HG03025 (cell line): ENCODE results near the gene NKIRAS2.

Experiments used
- ATAC-seq: cut with Tn5 transposase; IDR thresholded peaks from one replicate; pipeline ENCODE4 v1.9.1; 2021; ENCODE audit warnings: mild to moderate bottlenecking, moderate library complexity; ENCODE audit not compliant: unreplicated experiment, low FRiP score

Gene NKIRAS2

DNA sequence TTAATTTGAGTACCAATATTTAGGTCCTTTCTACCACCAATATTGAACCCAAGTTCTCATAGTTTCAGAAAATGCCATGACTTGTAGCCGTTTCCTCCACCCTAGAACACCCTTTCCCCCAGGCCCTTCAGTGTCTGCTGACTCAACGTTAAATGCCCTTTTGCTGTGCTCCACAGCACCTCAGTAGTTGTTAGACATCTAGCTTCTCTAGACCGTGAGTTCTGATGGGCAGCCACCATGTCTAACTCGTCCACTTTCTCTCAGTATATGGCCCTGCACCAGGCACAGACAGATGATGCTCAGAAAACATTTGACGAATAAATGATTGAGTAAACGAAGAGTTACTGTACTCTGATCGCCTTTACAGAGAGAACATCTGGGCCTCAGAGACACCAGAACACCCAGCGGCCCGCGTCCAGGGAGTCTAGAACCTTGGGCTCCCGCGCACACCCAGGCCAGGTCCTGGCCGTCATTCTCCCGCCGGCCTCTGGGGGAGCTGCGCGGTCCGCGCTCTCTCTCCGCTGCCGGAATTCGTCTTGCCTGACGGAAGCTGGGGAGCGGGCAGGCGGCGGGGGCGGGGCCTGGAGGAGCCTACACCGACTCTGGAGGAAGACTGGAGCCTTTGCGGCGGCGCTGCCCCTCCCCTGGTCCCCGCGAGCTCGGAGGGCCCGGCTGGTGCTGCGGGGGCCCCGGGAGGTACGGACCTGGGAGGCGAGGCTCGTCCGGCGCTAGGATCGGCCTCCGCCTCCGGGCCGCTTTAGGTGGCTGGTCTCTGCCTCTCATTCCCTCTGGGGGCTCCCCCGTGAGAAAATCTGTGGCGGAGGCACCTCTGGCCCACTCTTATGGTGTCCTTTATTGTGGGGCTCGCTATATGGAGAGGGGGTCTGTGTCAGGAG is at the start of gene NKIRAS2:
Gene NKIRAS2 (plus strand): TSS at position 582 of the 896 bp plus-strand sequence. CDS start 1,488 bp downstream, outside the sequence.
- peak; percentile 50 for ATAC-seq

DNA sequence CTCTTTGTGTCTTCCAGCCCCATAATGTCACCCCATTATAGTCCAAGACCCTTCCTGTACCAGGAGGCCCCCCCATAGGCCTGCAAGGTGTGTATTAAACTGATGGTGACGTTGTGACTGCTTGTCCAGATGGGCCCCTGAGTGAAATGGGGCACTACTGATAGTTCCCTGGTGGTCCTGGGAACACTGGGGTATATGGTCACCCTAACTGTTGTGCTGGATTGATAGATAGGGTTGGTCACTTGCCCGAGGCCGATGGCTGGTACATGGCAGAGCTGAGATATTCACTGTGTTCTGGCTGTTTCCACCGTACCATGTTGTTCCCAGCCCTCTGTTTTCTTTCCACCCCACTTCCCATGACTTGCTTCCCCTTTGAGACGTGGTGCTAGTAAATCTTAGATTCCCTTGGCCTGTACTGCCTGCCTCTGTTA is 49.0 kb upstream of the NKIRAS2 start:
- ATAC-seq = no peak

DNA sequence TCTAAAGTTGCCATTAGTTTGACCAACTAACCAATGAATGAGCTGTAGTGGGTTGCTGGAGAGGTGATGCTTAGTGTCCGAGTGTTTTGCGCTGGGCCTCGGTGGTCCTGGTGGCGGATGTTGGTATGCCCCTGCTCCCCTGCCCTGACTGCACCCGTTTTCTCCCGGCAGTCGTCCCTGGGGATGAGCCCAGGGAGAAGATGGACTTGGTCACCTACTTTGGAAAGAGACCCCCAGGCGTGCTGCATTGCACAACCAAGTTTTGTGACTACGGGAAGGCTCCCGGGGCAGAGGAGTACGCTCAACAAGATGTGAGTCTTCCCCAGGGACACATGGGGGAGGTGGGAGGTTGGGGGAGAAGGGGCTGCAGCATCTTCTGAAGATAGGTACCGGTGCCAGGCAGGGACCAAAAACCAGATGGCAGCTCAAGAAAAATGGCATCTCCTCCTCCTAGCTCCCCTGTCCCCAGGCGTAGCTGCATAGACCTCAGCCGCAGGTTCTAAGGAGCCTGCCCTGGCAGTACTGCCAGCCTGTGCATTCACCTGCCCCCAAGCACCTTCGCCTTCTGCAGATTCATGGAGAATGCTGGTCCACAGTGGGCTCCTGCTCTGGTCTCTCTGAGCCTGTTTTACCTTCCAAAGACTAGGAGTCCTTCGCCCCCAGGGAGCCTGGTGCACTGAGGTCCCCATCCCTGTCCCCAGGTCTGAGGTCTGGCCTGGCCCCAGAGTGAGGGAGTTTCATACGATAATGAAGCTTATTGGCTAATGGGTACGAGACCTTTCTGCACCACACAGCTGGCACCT is 48.0 kb upstream of the NKIRAS2 start:
- ATAC-seq = no peak

DNA sequence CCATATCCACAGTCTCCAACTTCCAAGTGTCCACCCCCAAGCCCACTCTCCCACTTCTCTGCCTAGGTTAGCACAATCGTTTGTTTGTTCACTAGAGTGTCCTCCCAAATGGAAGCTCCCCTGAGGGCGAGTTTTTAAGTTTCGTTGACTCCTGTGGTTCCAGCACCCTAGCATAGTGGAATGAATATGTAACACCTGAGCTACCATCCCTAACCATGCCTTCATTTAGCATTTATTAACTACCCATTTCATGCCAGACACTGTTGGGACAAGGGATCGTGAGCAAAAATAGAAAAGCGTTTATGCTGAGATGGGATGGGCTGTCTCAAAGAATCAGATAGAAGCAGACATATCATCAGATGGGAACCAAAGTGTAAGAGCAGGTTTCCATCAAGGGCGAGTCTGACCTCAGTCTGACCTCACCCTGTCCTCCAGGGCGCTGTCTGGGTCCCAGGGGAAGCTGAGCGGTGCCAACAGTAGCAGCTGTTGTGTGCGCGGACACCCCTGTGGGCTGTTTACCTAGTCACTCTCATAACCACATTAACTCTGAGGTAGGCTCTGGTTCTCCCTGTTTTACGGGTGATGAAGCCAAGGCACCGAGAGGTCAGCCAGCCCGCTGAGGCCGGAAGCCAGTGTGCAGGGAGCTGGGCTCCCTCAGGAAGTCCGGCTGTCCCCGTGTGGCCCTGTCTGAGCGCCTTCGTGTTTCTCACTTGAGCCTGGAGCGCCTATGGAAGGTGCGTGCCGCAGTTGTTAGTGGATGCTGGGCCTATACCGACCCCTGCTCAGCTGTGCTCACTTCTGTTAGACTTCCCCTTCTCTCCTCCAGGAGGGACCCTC is 47.1 kb upstream of the NKIRAS2 start:
- no peak for ATAC-seq

DNA sequence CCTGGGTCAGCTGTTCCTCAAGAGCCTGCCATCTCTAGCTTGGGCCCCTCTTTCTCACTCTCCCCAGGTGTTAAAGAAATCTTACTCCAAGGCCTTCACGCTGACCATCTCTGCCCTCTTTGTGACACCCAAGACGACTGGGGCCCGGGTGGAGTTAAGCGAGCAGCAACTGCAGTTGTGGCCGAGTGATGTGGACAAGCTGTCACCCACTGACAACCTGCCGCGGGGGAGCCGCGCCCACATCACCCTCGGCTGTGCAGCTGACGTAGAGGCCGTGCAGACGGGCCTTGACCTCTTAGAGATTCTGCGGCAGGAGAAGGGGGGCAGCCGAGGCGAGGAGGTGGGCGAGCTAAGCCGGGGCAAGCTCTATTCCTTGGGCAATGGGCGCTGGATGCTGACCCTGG is 46.5 kb upstream of the NKIRAS2 start:
- no peak for ATAC-seq

DNA sequence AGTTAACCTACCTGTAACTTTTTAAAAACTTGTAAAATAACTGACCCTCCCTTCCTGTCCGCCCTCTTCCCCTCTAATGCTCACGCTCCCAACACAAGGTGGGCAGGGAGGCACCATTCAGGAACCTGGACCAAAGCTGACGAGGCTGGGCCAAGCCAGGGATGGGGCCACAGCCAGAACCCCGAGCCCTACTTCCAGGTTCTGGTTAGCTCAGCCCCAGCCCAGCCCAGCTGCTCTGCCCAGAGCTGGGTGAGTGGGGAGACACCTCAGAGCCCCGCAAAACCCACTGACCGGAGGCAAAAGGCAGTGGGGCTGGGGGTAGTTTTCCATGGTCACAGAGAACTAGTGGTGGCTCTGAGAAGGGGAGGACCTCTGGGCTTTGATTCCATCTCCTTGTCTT is 45.9 kb upstream of the NKIRAS2 start:
- ATAC-seq = no peak

DNA sequence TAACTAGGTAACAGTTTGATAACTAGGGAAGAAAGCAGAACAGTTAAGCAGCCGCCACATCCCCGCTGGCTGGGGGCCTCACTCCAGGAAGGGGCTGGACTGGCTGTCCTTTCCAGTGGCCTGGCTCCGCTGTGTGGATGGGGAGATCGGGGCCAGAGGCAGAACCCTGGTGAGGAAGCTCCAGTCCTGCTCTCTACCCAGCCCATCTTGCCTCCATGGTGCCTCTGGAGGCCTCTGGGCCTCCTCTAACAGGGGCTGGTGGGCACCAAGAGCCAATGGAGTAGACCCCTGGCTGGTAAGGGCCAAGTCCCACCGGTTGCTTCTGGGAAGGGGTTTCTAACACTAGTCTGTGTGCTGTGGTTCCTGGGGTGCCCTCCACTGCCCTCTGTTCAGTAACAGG is 45.2 kb upstream of the NKIRAS2 start:
- no peak for ATAC-seq

DNA sequence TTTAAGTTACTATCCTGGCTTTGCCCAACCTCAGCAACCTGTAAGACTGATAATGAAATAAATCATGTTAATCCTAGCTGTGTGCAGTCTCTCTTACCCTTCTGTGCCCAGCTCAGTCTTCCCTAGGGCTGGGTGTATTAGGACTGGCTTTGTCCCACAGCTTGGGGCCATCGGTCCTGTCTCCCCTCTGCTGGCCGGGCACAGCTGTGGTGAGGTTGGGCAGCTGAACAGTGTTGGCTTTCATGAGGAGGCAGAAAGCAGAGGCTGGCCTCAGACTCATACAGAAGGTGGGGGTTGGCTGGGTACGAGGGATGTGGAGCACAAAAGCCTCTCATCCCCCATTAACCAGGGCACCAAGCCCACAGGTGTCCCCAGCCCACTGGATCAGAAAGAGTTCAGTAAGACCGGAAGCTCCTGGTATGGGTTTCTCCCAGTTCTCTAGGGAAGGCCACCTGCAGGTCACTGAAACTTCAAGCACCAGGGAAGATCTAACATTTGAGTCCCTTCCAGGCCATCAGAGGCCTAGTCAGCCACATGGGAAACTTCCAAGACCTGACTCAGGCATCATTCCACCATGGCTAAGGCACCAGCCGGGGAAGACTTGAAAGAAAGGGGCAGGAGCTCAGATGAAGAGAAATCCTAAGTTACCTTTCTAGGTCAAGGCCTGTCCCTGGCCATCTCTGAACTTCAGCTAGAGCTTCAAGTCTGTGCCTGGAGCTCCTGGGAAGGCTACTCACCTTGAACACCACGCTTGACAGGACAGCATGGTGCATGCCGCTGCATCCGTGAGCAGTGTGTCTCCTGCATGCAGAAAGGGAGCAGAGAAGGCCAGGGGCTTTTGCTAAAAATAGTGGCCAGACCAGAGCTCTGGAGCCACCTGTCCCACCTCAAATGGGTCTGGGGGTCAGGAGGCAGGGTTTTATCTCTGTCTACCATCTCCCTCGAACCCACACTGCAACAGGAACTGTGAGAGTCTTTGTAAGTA is 44.5 kb upstream of the NKIRAS2 start:
- ATAC-seq = no peak

DNA sequence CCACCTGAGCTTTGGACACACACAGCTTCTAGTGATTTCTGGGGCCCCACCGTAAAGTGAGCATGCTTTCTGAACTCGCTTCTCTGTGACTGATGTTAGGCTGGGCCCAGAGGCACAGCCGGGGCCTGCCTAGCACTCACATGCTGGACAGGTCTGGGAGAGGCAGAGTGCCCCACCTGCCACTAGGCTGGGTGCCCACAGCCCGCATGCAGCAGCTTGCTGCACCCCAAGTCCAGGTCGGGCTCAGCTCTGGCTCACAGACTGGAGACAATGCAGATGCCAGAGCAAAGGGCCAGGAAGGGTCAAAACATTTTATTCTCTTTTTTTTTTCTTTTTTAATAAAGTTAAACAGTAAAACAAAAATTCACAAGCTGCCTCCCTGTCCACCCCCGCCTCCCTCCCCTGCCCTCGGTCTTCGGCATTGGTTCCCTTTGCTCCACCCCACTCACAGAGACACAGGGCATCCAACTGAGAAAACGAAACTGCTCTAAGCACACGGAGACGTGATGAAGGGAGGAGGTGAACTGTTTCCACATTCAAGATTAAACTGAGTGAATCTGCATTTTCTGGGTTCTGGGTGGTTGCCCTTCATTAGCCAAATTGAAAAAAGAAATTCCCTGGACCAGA is 43.6 kb upstream of the NKIRAS2 start:
- no peak for ATAC-seq

DNA sequence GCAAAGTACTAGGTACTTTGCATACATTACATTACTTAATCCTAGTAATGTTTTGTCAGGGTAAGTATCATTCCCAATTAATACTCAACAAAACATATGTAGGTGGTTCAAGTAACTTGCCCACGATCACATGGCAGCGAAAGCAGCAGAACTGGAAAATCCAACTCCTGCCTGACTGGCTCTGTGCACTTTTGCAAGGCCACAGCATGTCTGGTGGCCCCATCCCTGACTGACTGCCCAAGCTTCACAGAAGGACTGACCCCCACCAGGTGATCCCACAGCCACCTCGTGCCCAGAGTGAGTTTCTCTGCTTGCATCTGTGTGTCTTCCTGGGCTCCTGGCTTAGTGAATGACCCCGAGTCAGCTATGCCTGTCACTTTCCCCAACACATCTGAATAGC is 41.9 kb upstream of the NKIRAS2 start:
- ATAC-seq = no peak

DNA sequence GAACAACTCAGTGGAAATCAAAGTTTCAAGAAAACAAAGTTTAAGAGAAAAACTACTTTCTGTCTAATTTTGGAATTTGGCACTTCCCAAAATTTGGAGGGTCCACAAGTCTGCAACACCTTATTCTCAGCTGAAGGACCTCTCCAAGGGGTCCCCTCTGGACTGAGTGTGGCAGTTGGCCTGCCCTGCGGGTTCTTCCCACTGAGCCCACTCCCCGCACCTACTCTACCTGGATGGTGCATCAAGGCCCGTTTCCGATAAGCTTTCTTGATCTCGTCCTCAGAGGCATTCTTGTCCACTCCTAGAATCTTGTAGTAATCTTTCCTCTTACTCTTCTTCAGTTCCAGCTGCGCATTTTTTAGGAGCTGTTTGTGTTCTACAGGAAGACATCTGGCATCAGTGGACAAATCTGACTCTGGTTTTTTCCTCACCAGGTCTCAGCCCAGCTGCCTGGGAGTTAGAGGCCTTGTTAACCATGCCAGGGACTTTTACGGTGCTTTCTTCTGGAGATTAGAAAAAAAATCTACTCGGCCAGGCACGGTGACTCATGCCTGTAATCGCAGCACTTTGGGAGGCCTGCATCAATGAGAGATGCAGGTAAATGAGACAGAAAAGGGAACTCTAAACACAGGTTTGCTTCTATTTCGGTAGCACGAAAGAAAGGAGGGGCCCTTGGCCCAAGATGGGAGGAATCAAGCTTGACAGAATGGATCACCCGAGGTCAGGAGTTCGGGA is 37.7 kb upstream of the NKIRAS2 start:
- ATAC-seq = no peak

DNA sequence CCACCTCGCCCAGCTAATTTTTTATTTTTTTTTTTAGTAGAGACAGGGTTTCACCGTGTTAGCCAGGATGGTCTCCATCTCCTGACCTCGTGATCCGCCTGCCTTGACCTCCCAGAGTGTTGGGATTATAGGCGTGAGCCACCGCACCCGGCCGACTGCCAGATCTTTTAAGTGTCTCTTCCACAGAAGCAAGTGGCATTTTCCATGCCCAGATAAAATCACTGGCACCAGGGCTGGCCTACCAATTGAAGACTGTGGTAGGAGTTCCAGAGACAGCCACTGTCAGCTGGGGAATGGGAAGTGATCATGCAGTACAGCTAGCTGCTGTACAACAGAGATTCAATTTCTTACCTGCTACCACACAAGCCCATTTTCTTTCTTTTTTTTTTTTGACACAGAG is 35.4 kb upstream of the NKIRAS2 start:
- ATAC-seq = no peak

DNA sequence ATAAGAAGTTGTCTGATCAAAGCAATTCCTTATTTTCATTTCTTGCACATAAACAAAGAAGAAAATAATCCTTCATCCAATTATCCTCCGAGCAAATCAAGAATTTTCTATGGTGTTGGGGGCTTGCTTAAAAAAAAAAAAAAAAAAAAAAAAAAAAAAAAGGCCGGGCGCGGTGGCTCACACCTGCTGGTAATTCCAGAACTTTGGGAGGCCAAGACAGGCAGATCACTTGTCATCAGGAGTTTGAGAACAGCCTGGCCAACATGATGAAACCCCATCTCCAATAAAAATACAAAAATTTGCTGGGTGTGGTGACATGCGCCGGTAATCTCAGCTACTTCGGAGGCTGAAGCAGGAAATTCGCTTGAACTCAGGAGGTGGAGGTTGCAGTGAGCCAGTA is 34.0 kb upstream of the NKIRAS2 start:
- ATAC-seq = no peak

DNA sequence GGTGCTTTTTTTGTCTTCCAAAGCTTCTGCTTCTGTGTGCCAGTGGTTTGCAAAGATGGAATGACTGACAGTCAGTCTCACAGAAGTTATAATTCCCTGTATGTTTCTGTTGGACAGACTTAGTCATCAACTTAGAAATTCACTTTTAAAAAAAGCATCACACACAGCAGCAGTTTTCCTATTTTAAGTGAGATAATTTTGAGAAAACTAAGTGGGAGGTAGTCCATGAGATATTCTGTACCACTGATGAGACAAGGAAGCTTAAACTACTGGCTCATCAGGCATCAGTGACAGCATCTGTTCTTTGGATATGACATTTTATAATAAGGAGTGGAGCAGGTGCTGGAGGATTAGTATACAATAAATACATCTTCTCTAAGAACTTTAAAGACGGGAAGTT is 33.3 kb upstream of the NKIRAS2 start:
- no peak for ATAC-seq

DNA sequence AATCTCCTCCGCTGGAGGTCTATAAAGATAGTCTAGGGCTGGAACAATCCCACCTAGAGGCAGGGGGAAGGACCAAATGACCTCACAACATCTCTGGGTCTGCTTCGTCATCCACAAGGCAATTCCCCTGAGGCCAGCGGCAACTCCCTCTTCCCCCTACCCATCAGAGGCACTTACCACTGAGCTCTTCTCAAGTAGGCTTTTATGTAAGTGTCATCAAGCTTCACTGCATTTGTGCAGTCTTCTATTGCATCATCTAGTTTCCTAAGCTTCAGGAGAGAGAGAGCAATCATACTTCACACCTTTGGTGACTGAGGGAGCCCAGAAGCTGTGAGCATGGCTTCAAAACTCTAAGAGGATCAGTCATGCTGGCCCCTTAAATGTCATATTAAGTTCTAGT is 32.2 kb upstream of the NKIRAS2 start:
- no peak for ATAC-seq

DNA sequence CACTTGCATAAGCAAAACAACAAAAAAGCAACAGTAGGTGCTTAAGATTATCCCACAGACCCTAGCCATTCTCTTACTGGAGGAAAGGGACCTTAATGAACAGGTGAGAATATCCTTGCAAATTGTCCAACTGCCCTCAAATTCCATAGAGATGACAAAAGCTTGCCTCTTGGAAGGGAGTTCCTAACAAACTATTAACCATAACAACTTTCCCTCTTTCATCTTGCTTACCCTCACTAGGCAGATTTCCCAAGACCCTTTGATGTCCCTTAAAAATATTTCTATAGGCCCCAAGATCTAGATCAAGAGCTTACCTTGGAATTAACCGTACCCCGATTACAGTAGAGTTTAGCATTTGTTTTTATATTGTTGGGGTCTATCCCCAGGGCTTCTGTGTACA is 31.5 kb upstream of the NKIRAS2 start:
- ATAC-seq = no peak

DNA sequence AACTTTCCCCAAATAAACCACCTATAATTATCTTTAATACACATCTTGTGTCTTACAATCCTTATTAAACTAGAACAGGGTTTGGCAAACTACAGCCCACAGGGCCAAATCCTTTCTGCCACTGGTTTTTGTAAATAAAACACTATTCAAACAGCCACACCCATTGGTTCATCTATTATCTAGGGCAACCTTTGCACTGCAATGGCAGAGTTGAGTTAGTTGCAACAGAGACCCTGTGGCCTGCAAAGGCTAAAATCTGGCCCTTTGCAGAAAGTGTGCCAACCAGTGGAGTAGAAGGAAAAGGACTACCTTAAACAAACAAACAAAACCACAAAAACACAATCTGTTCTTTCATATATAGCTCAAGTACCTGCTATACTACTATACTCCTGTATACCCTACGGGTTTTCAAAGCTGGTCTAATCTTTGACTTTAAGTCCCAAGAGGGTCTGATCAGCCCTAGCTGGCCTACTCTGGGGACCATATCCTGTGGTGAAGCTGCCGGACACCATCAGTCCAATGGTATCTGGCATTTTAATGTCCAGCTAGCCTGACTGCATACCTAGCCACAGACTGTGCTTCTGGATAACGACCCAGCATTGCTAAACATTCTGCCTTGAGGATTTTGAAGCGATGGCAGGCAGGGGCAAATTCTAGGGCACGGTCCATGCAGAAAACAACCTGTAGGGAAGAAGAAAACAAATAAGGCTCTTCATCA is 30.0 kb upstream of the NKIRAS2 start:
- ATAC-seq = no peak

DNA sequence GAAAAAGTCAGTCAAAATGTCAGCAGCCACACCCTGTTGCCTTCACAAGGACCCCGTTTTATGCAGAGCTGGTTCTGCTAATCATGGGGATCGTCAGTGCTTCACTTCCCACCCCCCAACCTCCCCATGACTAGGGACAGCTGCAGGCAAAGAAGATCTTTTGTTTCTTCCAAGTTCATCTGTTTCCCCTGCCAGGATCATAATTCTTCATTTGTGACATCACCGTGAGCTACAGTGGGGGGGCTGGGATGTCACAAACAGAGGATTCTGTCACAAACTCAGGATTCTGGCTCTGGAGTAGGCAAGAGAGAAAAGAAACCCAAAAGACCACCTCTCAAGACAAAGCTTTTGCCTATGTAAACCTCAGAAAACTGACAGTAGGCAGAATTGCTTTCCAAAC is 27.3 kb upstream of the NKIRAS2 start:
- ATAC-seq = no peak
